ENCODE measurements around the gene ARID5B.

- TF ChIP-seq EZH2phosphoT487 (IDR thresholded peaks at IDR 0.05; ENCODE audit: borderline replicate concordance, low read depth) (no peak), REST (IDR thresholded peaks at IDR 0.05; ENCODE audit: low read depth, low read length) (no peak), CTCF (IDR thresholded peaks at IDR 0.05) (no peak), RCOR1 (IDR thresholded peaks at IDR 0.05; ENCODE audit: low read length) (no peak), MAX (IDR thresholded peaks at IDR 0.05; ENCODE audit: low read depth) (no peak), ZBTB33 (IDR thresholded peaks at IDR 0.05; ENCODE audit: borderline replicate concordance, low read depth) (no peak)
These were observed 9.4 kb downstream of the ARID5B start for GRCh38 chr10:61910894-61911293.
